ENCODE results near the gene APC.

Gene APC

GRCh38 chr5:112717506-112718082 is 20.1 kb upstream of the APC start:
- DNase-seq, result no peak

GRCh38 chr5:112718344-112718743 is 19.3 kb upstream of the APC start:
- DNase-seq, result no peak

- no peak for DNase-seq
These were observed 17.1 kb upstream of the APC start for GRCh38 chr5:112720576-112720975.

- DNase-seq, result no peak
These were observed 12.8 kb upstream of the APC start for GRCh38 chr5:112724901-112725300.

- no peak for DNase-seq
These were observed 8.1 kb upstream of the APC start for GRCh38 chr5:112729630-112730029.

- DNase-seq, result no peak
These were observed 5.6 kb upstream of the APC start for GRCh38 chr5:112732131-112732530.

GRCh38 chr5:112733586-112733985 is 4.1 kb upstream of the APC start:
- no peak for DNase-seq

- DNase-seq, result no peak
These were observed 3.1 kb upstream of the APC start for GRCh38 chr5:112734597-112734996.

GRCh38 chr5:112735702-112736101 is 2.0 kb upstream of the APC start:
- no peak for DNase-seq

GRCh38 chr5:112737070-112737462 is 619 bp upstream of the APC start:
- no peak for DNase-seq

- DNase-seq, result peak; percentile 6
These were observed 491 bp downstream of the APC start for GRCh38 chr5:112738191-112738560.

GRCh38 chr5:112742424-112742823 is 4.7 kb downstream of the APC start:
- DNase-seq, result no peak

GRCh38 chr5:112743631-112744030 is 5.9 kb downstream of the APC start:
- DNase-seq, result no peak

GRCh38 chr5:112752335-112752734 is 14.7 kb downstream of the APC start:
- DNase-seq, result no peak

GRCh38 chr5:112755703-112756102 is 18.0 kb downstream of the APC start:
- DNase-seq, result no peak

GRCh38 chr5:112757468-112758208 is 20.0 kb downstream of the APC start:
- DNase-seq, result peak; percentile 59

GRCh38 chr5:112758676-112759075 is 21.0 kb downstream of the APC start:
- no peak for DNase-seq

- no peak for DNase-seq
These were observed 24.6 kb downstream of the APC start for GRCh38 chr5:112762113-112762810.

GRCh38 chr5:112763165-112763564 is 25.5 kb downstream of the APC start:
- DNase-seq, result no peak

GRCh38 chr5:112772124-112772523 is 34.4 kb downstream of the APC start:
- peak; percentile 30 for DNase-seq

GRCh38 chr5:112776301-112776856 is 38.7 kb downstream of the APC start:
- DNase-seq, result no peak

- DNase-seq, result no peak
These were observed 41.8 kb downstream of the APC start for GRCh38 chr5:112779531-112779930.

GRCh38 chr5:112784726-112785125 is 47.0 kb downstream of the APC start:
- DNase-seq, result no peak

GRCh38 chr5:112787261-112787660 is 49.6 kb downstream of the APC start:
- no peak for DNase-seq
